Thyroid gland (tissue), 4 donors: ENCODE data around the gene IGFBP2.

Source experiments
- CTCF ChIP-seq, 6 experiments: fragments of 200-600 bp in 3 of 6; fragments of 450-650 bp in 3 of 6; sonication (generic) in 3 of 6; IDR thresholded peaks; one replicate each; pipeline ENCODE4 v1.5.1; 2016 to 2019; ENCODE audit warnings: antibody characterized with exemption in 6 of 6, mild to moderate bottlenecking in 2 of 6, inconsistent platforms in 1 of 6, moderate library complexity in 1 of 6
- POLR2A ChIP-seq, 2 donors: fragments of 450-650 bp; IDR thresholded peaks; one replicate each; pipeline ENCODE4 v1.6.1; 2017; ENCODE audit warnings: antibody characterized with exemption in 2 of 2, mild to moderate bottlenecking in 2 of 2, moderate library complexity in 1 of 2

DNA sequence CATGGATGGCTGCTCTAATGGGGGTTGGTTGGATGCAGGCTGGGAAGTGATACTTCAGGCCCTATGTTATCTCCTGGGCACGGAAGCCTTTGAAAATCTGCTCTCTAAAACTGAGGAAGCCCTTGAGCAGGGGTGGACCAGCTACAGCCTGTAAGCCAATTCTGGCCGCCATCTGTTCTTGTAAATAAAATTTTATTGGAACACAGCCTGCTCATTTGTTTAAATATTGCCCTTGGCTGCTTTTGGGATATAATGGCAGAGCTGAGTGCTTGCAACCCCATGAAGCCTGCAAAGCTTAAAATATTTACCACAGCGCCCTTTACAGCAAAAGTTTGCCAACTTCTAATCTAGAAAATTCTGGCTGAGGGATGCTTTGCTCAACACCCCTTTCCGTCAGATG lies 11.9 kb upstream of the IGFBP2 start:
- TF ChIP-seq CTCF (IDR thresholded peaks at IDR 0.05) = no peak
- TF ChIP-seq POLR2A (IDR thresholded peaks at IDR 0.05) = no peak
